DND-41 (cell line): Measurements from ENCODE around the gene GAS2L2.
"Not testable (repeated sequence)": the region's sequence is repeated elsewhere in the genome, so short reads cannot be mapped to it uniquely, and the experiment has no call there.

Experiments
- ATAC-seq: fragments of 200-7000 bp; cut with Tn5 transposase; 3 replicates; pipeline ENCODE4 v1.9.1; 2021; ENCODE audit warnings: low read depth; ENCODE audit not compliant: insufficient read depth
- DNase-seq: peaks from one replicate; pipeline ENCODE4 v3.0.0-alpha.2; 2020
- H2AFZ ChIP-seq: 2 replicates; pipeline ENCODE4 v1.6.0; 2012; ENCODE audit warnings: low read depth, low read length
- H3K27ac ChIP-seq: 2 replicates; pipeline ENCODE4 v1.5.1; 2012; ENCODE audit warnings: low read length, inconsistent platforms
- H3K27me3 ChIP-seq: fragments of 200-600 bp; sonication (generic); 2 replicates; pipeline ENCODE4 v1.6.0; 2012; ENCODE audit warnings: low read length, mild to moderate bottlenecking, inconsistent platforms; ENCODE audit not compliant: insufficient read depth, poor library complexity
- H3K36me3 ChIP-seq: 2 replicates; pipeline ENCODE4 v1.5.1; 2012; ENCODE audit warnings: low read length, inconsistent platforms; ENCODE audit not compliant: insufficient read depth
- H3K4me1 ChIP-seq: 2 replicates; pipeline ENCODE4 v1.5.1; 2012; ENCODE audit warnings: mild to moderate bottlenecking, low read length; ENCODE audit not compliant: insufficient read depth
- H3K4me2 ChIP-seq: 2 replicates; pipeline ENCODE4 v1.6.0; 2012; ENCODE audit warnings: mild to moderate bottlenecking, moderate library complexity, low read length, inconsistent platforms; ENCODE audit not compliant: insufficient read depth
- H3K4me3 ChIP-seq, 2 experiments: fragments of 200-600 bp in 1 of 2; shearing (Covaris generic) in 1 of 2; 2 replicates each; pipeline ENCODE4 v1.5.1; 2012 to 2016; ENCODE audit warnings: inconsistent platforms in 2 of 2, low read length in 2 of 2, mild to moderate bottlenecking in 2 of 2, low read depth in 1 of 2, moderate library complexity in 1 of 2
- H3K79me2 ChIP-seq: 2 replicates; pipeline ENCODE4 v1.6.0; 2012; ENCODE audit warnings: low read length, inconsistent platforms; ENCODE audit not compliant: insufficient read depth
- H3K9ac ChIP-seq: 2 replicates; pipeline ENCODE4 v1.6.0; 2012; ENCODE audit warnings: low read depth, mild to moderate bottlenecking, inconsistent platforms, low read length, moderate library complexity
- H3K9me3 ChIP-seq: 2 replicates; pipeline ENCODE4 v1.5.1; 2012; ENCODE audit warnings: low read length, moderate library complexity, mild to moderate bottlenecking, inconsistent platforms; ENCODE audit not compliant: insufficient read depth, severe bottlenecking
- H4K20me1 ChIP-seq: 2 replicates; pipeline ENCODE4 v1.6.0; 2012; ENCODE audit warnings: low read length; ENCODE audit not compliant: insufficient read depth
- CTCF ChIP-seq: IDR thresholded peaks from 2 replicates; pipeline ENCODE4 v1.5.1; 2012; ENCODE audit warnings: borderline replicate concordance, low read length, moderate library complexity, mild to moderate bottlenecking; ENCODE audit not compliant: poor library complexity, severe bottlenecking; ENCODE audit errors: extremely low read depth
- EZH2 ChIP-seq: IDR thresholded peaks from 3 replicates; pipeline ENCODE4 v1.6.1; 2012; ENCODE audit warnings: borderline replicate concordance, low read depth, mild to moderate bottlenecking, moderate library complexity, low read length, inconsistent platforms; ENCODE audit not compliant: severe bottlenecking

GAS2L2 gene

GRCh38 chr17:35752471-35752870, 568 bp downstream of the GAS2L2 start:
- no peak for TF ChIP-seq CTCF
- TF ChIP-seq EZH2: no peak
- Histone ChIP-seq H3K27me3 (peaks cover 26% of the 10 kb centered on the region), H3K4me1 (peaks cover 11% of the 10 kb centered on the region), H3K9me3 (peaks cover 2% of the 10 kb centered on the region), H4K20me1 (no peaks in the 10 kb centered on the region; the same call in 1 of the 2 replicates), H3K4me2 (no peak overlapping the region), H2AFZ (no peak overlapping the region), H3K36me3 (no peaks in the 10 kb centered on the region), H3K27ac (no peak overlapping the region), H3K79me2 (no peaks in the 10 kb centered on the region), H3K9ac (no peak overlapping the region), H3K4me3 (no peak overlapping the region)
- DNase-seq: no peak
- no peak for ATAC-seq

- H3K4me3 ChIP-seq, H3K9me3 ChIP-seq, H3K27ac ChIP-seq, H3K36me3 ChIP-seq, H3K79me2 ChIP-seq, H3K4me2 ChIP-seq, ATAC-seq, H4K20me1 ChIP-seq, H2AFZ ChIP-seq, DNase-seq, H3K9ac ChIP-seq: not testable (repeated sequence)
- H3K4me1 ChIP-seq: peaks cover 11% of the 10 kb centered on the region
- peaks cover 26% of the 10 kb centered on the region for H3K27me3 ChIP-seq
These were observed 1.5 kb downstream of the GAS2L2 start for GRCh38 chr17:35751541-35751940.

GRCh38 chr17:35750526-35751395, 2.3 kb downstream of the GAS2L2 start:
- Histone ChIP-seq H3K4me1 (peaks cover 11% of the 10 kb centered on the region), H2AFZ (no peak overlapping the region), H3K36me3 (no peaks in the 10 kb centered on the region), H3K27me3 (peaks cover 26% of the 10 kb centered on the region), H3K27ac (no peak overlapping the region), H3K9ac (no peak overlapping the region), H3K4me2 (peak overlapping the region; percentile 46), H3K79me2 (no peaks in the 10 kb centered on the region), H4K20me1 (no peaks in the 10 kb centered on the region; the same call in 1 of the 2 replicates), H3K9me3 (no peaks in the 10 kb centered on the region), H3K4me3 (no peak overlapping the region)
- ATAC-seq (no peak), DNase-seq (no peak)
- no peak for TF ChIP-seq CTCF
- no peak for TF ChIP-seq EZH2

GRCh38 chr17:35749560-35750412, 3.3 kb downstream of the GAS2L2 start:
- H4K20me1 ChIP-seq: peaks cover 5% of the 10 kb centered on the region
- TF ChIP-seq CTCF (peak; percentile 14), EZH2 (peak; percentile 81)
- no peak overlapping the region for H3K4me3 ChIP-seq
- no peaks in the 10 kb centered on the region for H3K9me3 ChIP-seq
- no peak overlapping the region for H3K9ac ChIP-seq
- DNase-seq: peak; percentile 44
- H3K4me2 ChIP-seq: peak overlapping the region; percentile 46
- H3K4me1 ChIP-seq: peaks cover 11% of the 10 kb centered on the region
- peaks cover 26% of the 10 kb centered on the region for H3K27me3 ChIP-seq
- peak; percentile 48 for ATAC-seq
- no peaks in the 10 kb centered on the region for H3K36me3 ChIP-seq
- no peak overlapping the region; the same call in 1 of the 2 replicates for H2AFZ ChIP-seq
- H3K27ac ChIP-seq: no peak overlapping the region
- H3K79me2 ChIP-seq: no peaks in the 10 kb centered on the region
